Body of pancreas (tissue), 4 donors: ENCODE measurements around the gene ASB15.

Source experiments
- CTCF ChIP-seq, 7 experiments: fragments of 450-650 bp in 4 of 7; fragments of 200-600 bp in 3 of 7; sonication (generic) in 3 of 7; IDR thresholded peaks; one replicate each; pipeline ENCODE4 v1.5.1; 2016 to 2019; ENCODE audit warnings: antibody characterized with exemption in 7 of 7
- POLR2A ChIP-seq, 3 donors: fragments of 450-650 bp; IDR thresholded peaks; one replicate each; pipeline ENCODE4 v1.6.1; 2016; ENCODE audit warnings: antibody characterized with exemption in 3 of 3, mild to moderate bottlenecking in 2 of 3

DNA sequence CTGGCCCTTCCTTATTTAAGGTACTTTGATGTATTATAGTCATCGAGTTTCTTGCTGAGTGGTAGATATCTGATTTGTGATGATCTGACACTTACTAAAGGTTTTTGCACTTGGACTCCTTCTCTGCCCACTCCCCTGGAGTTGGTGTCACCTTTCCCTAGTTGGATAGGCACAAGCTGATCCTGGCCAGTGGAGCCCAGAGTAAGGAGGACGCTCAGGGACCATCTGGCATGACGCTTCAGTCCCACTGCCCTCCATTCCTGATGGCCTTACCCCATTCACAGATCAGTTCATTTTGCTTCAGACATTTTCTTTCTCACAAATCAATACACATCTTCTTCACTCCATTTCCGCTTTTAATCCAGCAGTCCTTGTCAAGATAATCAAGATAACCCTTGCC lies 20.1 kb downstream of the ASB15 start:
- no peak for TF ChIP-seq CTCF (IDR thresholded peaks at IDR 0.05)
- TF ChIP-seq POLR2A (IDR thresholded peaks at IDR 0.05) = no peak
